ENCODE results near the gene EBF3. TPM values are rescaled to one million over a fixed set of nuclear protein-coding genes. Genes with fewer than 3 reads are reported as not detected.

The EBF3 gene
- total RNA-seq, 1 donor from 2014 or later = 0.07 TPM

GRCh38 chr10:129876838-129877237 lies 87.2 kb downstream of the EBF3 start:
- Histone ChIP-seq H3K36me3 (ENCODE audit: insufficient read depth, low read length) (no peaks in the 10 kb centered on the region), H4K20me1 (ENCODE audit: insufficient read depth, low read length) (no peaks in the 10 kb centered on the region), H3K27me3 (ENCODE audit: insufficient read depth, low read length) (no peaks in the 10 kb centered on the region), H3K9ac (ENCODE audit: low read length) (no peak overlapping the region), H3K4me3 (ENCODE audit: insufficient read depth, low read depth, low read length) (no peak overlapping the region), H3K27ac (ENCODE audit: low read depth, low read length) (no peak overlapping the region), H3K9me3 (ENCODE audit: insufficient read depth, low read depth, low read length) (no peaks in the 10 kb centered on the region), H3K79me2 (ENCODE audit: insufficient read depth, low read length) (no peaks in the 10 kb centered on the region), H3K4me2 (ENCODE audit: low read length) (no peak overlapping the region), H2AFZ (ENCODE audit: low read depth, low read length) (no peak overlapping the region), H3K4me1 (ENCODE audit: insufficient read depth, low read length) (no peaks in the 10 kb centered on the region)
- FAIRE-seq (no peak), DNase-seq (ENCODE audit: low read depth) (no peak)
- Mint-ChIP-seq H3K36me3 (ENCODE audit: low read depth, unreplicated experiment) (no peaks in the 10 kb centered on the region), H3K4me1 (ENCODE audit: low read depth, unreplicated experiment) (no peaks in the 10 kb centered on the region), H3K4me3 (ENCODE audit: unreplicated experiment) (no peak overlapping the region), H3K9me3 (ENCODE audit: unreplicated experiment) (no peaks in the 10 kb centered on the region), H3K27me3 (ENCODE audit: low read depth, unreplicated experiment) (peaks cover 14% of the 10 kb centered on the region), H3K27ac (ENCODE audit: unreplicated experiment) (no peak overlapping the region)
- TF ChIP-seq EZH2 (IDR thresholded peaks at IDR 0.05; ENCODE audit: insufficient read depth, low read length) (no peak), CTCF (IDR thresholded peaks at IDR 0.05; ENCODE audit: insufficient read depth, low read depth, low read length) (no peak)

- H3K27me3 Mint-ChIP-seq (ENCODE audit: low read depth, unreplicated experiment) = peaks cover 10% of the 10 kb centered on the region
- FAIRE-seq = no peak
- no peak overlapping the region for H2AFZ ChIP-seq (ENCODE audit: low read depth, low read length)
Measured at GRCh38 chr10:129875993-129876726, 87.9 kb downstream of the EBF3 start.

More at GRCh38 chr10:129875993-129876726, 87.9 kb downstream of the EBF3 start:
- no peak overlapping the region for H3K4me3 ChIP-seq (ENCODE audit: insufficient read depth, low read depth, low read length)
- H3K4me1 ChIP-seq (ENCODE audit: insufficient read depth, low read length) = no peaks in the 10 kb centered on the region
- no peak overlapping the region for H3K9ac ChIP-seq (ENCODE audit: low read length)
- no peaks in the 10 kb centered on the region for H4K20me1 ChIP-seq (ENCODE audit: insufficient read depth, low read length)
- no peak overlapping the region for H3K27ac ChIP-seq (ENCODE audit: low read depth, low read length)
- no peak overlapping the region for H3K4me2 ChIP-seq (ENCODE audit: low read length)
- no peaks in the 10 kb centered on the region for H3K36me3 ChIP-seq (ENCODE audit: insufficient read depth, low read length)
- no peaks in the 10 kb centered on the region for H3K9me3 ChIP-seq (ENCODE audit: insufficient read depth, low read depth, low read length)
- Mint-ChIP-seq H3K27ac (ENCODE audit: unreplicated experiment) (no peak overlapping the region), H3K4me1 (ENCODE audit: low read depth, unreplicated experiment) (no peaks in the 10 kb centered on the region), H3K36me3 (ENCODE audit: low read depth, unreplicated experiment) (no peaks in the 10 kb centered on the region), H3K9me3 (ENCODE audit: unreplicated experiment) (no peaks in the 10 kb centered on the region), H3K4me3 (ENCODE audit: unreplicated experiment) (no peak overlapping the region)
- no peak for DNase-seq (ENCODE audit: low read depth)
- no peaks in the 10 kb centered on the region for H3K27me3 ChIP-seq (ENCODE audit: insufficient read depth, low read length)
- H3K79me2 ChIP-seq (ENCODE audit: insufficient read depth, low read length) = no peaks in the 10 kb centered on the region
- TF ChIP-seq CTCF (IDR thresholded peaks at IDR 0.05; ENCODE audit: insufficient read depth, low read depth, low read length) (no peak), EZH2 (IDR thresholded peaks at IDR 0.05; ENCODE audit: insufficient read depth, low read length) (no peak)

Data from astrocyte (in vitro differentiated cells and primary cell).